ENCODE results near the gene RASGRP2. TPM values are rescaled to one million over a fixed set of nuclear protein-coding genes. Genes with fewer than 3 reads are reported as not detected.

RASGRP2 gene
- total and polyA plus RNA-seq, 11 donors: 16.2 to 78.9 (median 28.1) TPM

- Histone ChIP-seq H3K4me3 (no peak overlapping the region), H3K9me3 (no peaks in the 10 kb centered on the region), H3K36me3 (peaks cover 0 to 26% (median 6%) of the 10 kb centered on the region in 9 donors), H3K27me3 (no peaks in the 10 kb centered on the region), H3K27ac (no peak overlapping the region), H3K4me1 (peaks cover 0 to 7% (median 0%) of the 10 kb centered on the region in 12 donors)
- ATAC-seq (no peak), DNase-seq (peak in 1 of 5 donors; percentile 40)
- WGBS, 4 donors: 95 to 98% (median 97%) methylated on average over 11 of the region's 11 CpGs
- TF ChIP-seq POLR2A (IDR thresholded peaks at IDR 0.05): no peak
- no peak for TF ChIP-seq CTCF (IDR thresholded peaks at IDR 0.05)
- intact Hi-C loops (cut with DNase I): loop anchor here in 4 of 10 donors (10.0 kb wide), 3 partner anchors 64 to 284 kb away; no protein-coding TSS in a partner anchor
Measured at GRCh38 chr11:64728757-64729365, 15.1 kb downstream of the RASGRP2 start.

GRCh38 chr11:64726867-64727530, 16.9 kb downstream of the RASGRP2 start:
- Histone ChIP-seq H3K4me3 (no peak overlapping the region), H3K36me3 (peaks cover 0 to 26% (median 0%) of the 10 kb centered on the region in 9 donors), H3K27me3 (peaks cover 0 to 9% (median under 1%) of the 10 kb centered on the region in 9 donors), H3K27ac (no peak overlapping the region), H3K4me1 (peaks cover 0 to 15% (median 4%) of the 10 kb centered on the region in 12 donors), H3K9me3 (no peaks in the 10 kb centered on the region)
- WGBS, 4 donors: 83 to 88% (median 85%) methylated on average over 7 of the region's 7 CpGs
- ATAC-seq: no peak
- DNase-seq: no peak
- intact Hi-C loops (cut with DNase I): loop anchor here in 4 of 10 donors (10.0 kb wide), 3 partner anchors 62 to 282 kb away; no protein-coding TSS in a partner anchor
- TF ChIP-seq POLR2A (IDR thresholded peaks at IDR 0.05) (no peak), CTCF (IDR thresholded peaks at IDR 0.05) (no peak)

DNA sequence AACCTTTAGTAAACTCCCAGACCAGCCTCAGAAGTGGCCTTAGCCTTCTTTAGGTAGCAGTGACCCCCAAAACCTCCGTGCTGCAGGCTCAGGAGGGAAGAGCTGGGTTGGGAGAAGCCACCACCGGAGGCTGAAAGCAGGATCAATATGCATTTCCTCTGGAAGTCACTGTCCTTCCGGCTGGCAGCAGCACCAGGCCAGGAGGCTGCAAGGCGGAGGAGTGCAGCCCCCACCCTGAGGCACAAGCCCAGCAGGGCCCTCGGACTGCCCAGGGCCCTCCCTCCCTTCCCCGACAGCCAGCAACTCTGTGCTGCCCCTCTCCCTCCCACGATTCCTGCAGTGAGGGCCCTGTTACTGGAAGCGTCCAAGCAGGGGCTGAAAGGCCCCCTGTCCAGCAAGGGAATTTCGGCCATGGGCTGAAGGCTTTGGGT, 17.7 kb downstream of the RASGRP2 start:
- ATAC-seq: no peak
- 50 to 72% (median 58%) methylated on average over 7 to 9 of the region's 9 CpGs for WGBS, 4 donors

More for the DNA sequence above, 17.7 kb downstream of the RASGRP2 start:
- DNase-seq: no peak
- Histone ChIP-seq H3K36me3 (peaks cover 0 to 18% (median 0%) of the 10 kb centered on the region in 9 donors), H3K4me3 (no peak overlapping the region), H3K9me3 (no peaks in the 10 kb centered on the region), H3K27me3 (peaks cover 0 to 14% (median 8%) of the 10 kb centered on the region in 9 donors), H3K4me1 (peaks cover 0 to 15% (median 4%) of the 10 kb centered on the region in 12 donors), H3K27ac (no peak overlapping the region)
- intact Hi-C loops (cut with DNase I): loop anchor here in 4 of 10 donors (10.0 kb wide), 3 partner anchors 61 to 281 kb away; no protein-coding TSS in a partner anchor
- TF ChIP-seq POLR2A (IDR thresholded peaks at IDR 0.05) (no peak), CTCF (IDR thresholded peaks at IDR 0.05) (no peak)
